WERI-Rb-1 (cell line): Measurements from ENCODE around the gene DZIP1.

ENCODE experiments used
- DNase-seq: peaks from one replicate; pipeline ENCODE4 v3.0.0-alpha.2; 2020
- H3K27ac ChIP-seq: fragments of 250-450 bp; sonication (Bioruptor Pico); 2 replicates; pipeline ENCODE4 v1.5.1; 2020; ENCODE audit warnings: mild to moderate bottlenecking, moderate library complexity
- H3K27me3 ChIP-seq: fragments of 250-450 bp; sonication (Bioruptor Pico); 2 replicates; pipeline ENCODE4 v1.5.1; 2021; ENCODE audit warnings: mild to moderate bottlenecking, low read depth, moderate library complexity; ENCODE audit not compliant: insufficient read depth, severe bottlenecking
- H3K36me3 ChIP-seq: fragments of 250-450 bp; sonication (Bioruptor Pico); 2 replicates; pipeline ENCODE4 v1.5.1; 2020; ENCODE audit warnings: mild to moderate bottlenecking, moderate library complexity
- H3K4me3 ChIP-seq: 2 replicates; pipeline ENCODE4 v1.5.1; 2011; ENCODE audit warnings: low read depth, mild to moderate bottlenecking, control low read depth, low read length
- H3K9me3 ChIP-seq: fragments of 250-450 bp; sonication (Bioruptor Pico); 2 replicates; pipeline ENCODE4 v1.5.1; 2021; ENCODE audit warnings: mild to moderate bottlenecking, moderate library complexity; ENCODE audit not compliant: severe bottlenecking
- TF ChIP-seq, protein P1 (sequence below): IDR thresholded peaks from 2 replicates; pipeline ENCODE4 v1.5.1; 2011; ENCODE audit warnings: low read depth, mild to moderate bottlenecking, control low read depth, inconsistent platforms, low read length

The DZIP1 gene

DNA sequence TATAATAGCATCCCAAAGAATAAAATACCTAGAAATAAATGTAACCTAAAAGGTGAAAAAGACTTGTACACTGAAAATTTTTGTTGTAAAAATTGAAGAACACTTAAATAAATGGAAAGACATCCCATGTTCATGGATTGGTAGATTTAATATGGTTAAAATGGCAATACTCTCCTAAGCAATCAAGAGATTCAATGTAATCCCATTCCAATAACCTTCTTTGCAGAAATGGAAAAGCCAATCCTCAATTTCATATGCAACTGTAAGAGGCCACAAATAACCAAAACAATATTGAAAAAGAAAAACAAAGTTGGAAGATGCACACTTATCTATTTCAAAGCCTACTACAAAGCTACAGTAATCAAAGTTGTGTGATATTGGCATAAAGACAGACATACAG, 17.7 kb downstream of the DZIP1 start:
- Histone ChIP-seq H3K27me3 (no peaks in the 10 kb centered on the region), H3K27ac (no peak overlapping the region), H3K36me3 (peaks cover 100% of the 10 kb centered on the region), H3K9me3 (no peaks in the 10 kb centered on the region), H3K4me3 (no peak overlapping the region)
- DNase-seq, result no peak
- TF ChIP-seq, protein P1, sequence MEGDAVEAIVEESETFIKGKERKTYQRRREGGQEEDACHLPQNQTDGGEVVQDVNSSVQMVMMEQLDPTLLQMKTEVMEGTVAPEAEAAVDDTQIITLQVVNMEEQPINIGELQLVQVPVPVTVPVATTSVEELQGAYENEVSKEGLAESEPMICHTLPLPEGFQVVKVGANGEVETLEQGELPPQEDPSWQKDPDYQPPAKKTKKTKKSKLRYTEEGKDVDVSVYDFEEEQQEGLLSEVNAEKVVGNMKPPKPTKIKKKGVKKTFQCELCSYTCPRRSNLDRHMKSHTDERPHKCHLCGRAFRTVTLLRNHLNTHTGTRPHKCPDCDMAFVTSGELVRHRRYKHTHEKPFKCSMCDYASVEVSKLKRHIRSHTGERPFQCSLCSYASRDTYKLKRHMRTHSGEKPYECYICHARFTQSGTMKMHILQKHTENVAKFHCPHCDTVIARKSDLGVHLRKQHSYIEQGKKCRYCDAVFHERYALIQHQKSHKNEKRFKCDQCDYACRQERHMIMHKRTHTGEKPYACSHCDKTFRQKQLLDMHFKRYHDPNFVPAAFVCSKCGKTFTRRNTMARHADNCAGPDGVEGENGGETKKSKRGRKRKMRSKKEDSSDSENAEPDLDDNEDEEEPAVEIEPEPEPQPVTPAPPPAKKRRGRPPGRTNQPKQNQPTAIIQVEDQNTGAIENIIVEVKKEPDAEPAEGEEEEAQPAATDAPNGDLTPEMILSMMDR, result no peak

GRCh38 chr13:95624020-95624419, 20.5 kb downstream of the DZIP1 start:
- no peak for DNase-seq
- TF ChIP-seq, protein P1, result peak; percentile 73
- Histone ChIP-seq H3K9me3 (no peaks in the 10 kb centered on the region), H3K27me3 (no peaks in the 10 kb centered on the region), H3K4me3 (no peak overlapping the region), H3K27ac (no peak overlapping the region), H3K36me3 (peaks cover 99% of the 10 kb centered on the region)

DNA sequence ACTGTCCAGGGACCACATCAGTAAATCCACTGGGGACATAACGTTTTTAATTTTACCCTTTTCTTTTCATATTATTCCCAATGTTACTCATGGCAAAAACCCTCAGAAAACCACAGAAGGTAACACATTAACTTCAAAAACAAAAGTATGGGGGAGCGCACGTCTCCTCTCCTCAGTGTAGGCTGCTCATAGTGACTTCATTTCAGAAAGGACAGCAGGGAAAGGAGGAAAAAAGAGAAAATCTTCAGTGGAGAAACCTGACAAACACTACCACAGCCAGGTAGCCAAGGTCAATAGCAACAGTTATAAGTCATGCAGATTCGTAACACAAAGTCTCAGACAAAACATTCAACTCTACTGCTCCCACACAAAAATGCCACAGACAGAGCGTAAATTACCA, 21.4 kb downstream of the DZIP1 start:
- TF ChIP-seq, protein P1, result no peak
- no peak for DNase-seq
- H3K27ac ChIP-seq, result no peak overlapping the region
- H3K9me3 ChIP-seq, result no peaks in the 10 kb centered on the region
- H3K4me3 ChIP-seq, result no peak overlapping the region
- no peaks in the 10 kb centered on the region for H3K27me3 ChIP-seq
- H3K36me3 ChIP-seq, result peaks cover 99% of the 10 kb centered on the region

DNA sequence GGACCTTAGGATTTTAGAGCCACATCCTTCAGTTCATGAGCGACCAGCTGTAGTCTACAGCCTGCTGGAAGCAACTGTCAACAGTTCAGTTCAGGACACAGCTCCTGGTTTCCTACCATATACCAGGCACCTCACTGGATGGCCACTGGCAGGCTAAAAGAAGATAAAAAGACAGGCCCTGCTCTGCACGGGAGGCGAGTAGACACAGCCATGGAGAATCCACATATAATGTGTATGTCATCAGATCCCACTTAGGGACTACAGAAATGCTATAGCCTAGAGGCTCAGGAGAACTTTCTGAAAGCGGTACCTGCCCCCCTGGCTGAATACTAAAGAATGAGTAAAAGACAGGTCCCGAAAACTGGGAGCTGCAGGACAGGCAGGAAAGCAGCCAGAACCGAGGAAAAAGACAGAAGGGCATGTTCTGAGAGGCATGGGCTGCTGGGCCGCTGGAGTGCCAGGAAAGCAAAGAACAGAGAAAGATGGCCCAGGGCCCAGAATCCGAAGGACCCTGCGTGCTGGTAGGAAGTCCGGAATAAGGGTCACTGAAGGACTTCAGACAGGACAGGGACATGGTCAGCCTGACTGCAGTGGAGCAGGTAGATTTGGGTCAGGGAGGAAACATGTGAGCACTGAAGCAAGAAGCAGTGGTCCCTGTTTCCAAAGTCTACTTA, 23.5 kb downstream of the DZIP1 start:
- Histone ChIP-seq H3K9me3 (no peaks in the 10 kb centered on the region), H3K27me3 (no peaks in the 10 kb centered on the region), H3K36me3 (peaks cover 97% of the 10 kb centered on the region), H3K27ac (no peak overlapping the region), H3K4me3 (no peak overlapping the region)
- TF ChIP-seq, protein P1, result no peak
- no peak for DNase-seq

DNA sequence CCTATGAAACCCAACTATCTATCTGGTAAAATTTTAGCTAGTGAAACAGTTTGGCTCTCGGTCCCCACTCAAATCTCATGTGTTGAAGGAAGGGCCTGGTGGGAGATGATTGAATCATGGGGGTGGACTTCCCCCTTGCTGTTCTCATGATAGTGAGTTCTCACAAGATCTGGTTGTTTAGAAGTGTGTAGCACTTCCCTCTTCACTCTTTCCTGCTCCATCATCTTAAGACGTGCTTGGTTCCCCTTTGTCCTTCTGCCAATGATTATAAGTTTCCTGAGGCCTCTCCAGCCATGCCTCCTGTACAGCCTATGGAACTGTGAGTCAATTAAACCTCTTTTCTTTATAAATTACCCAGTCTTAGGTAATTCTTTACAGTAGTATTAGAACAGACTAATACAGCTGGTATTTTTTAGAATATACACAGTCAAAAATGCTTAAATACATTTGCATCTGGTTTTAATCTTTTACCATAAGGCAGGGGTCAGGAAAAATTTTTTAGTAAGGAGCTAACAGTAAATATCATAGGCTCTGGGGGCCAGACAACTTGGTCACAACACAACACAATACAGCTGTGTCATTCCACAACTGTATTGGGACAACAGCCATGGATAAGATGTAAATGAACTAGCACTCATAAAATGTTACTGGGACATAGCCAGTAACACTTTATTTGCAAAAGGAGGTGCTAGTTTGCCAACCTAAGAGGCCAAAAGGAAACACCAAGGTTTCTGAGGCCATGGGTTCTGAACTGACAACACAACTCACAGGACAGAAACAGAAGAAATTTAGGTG, 24.3 kb downstream of the DZIP1 start:
- Histone ChIP-seq H3K27ac (peak overlapping the region; percentile 3; the same call in 1 of the 2 replicates), H3K9me3 (no peaks in the 10 kb centered on the region), H3K27me3 (no peaks in the 10 kb centered on the region), H3K36me3 (peaks cover 97% of the 10 kb centered on the region), H3K4me3 (no peak overlapping the region)
- no peak for DNase-seq
- TF ChIP-seq, protein P1, result no peak
